Astrocyte of the hippocampus (primary cell): ENCODE data around the gene DNAJA4.

ENCODE experiments used
- DNase-seq: peaks from one replicate; pipeline ENCODE4 v3.0.0; 2011; ENCODE audit warnings: low read depth, low spot score

The DNAJA4 gene

DNA sequence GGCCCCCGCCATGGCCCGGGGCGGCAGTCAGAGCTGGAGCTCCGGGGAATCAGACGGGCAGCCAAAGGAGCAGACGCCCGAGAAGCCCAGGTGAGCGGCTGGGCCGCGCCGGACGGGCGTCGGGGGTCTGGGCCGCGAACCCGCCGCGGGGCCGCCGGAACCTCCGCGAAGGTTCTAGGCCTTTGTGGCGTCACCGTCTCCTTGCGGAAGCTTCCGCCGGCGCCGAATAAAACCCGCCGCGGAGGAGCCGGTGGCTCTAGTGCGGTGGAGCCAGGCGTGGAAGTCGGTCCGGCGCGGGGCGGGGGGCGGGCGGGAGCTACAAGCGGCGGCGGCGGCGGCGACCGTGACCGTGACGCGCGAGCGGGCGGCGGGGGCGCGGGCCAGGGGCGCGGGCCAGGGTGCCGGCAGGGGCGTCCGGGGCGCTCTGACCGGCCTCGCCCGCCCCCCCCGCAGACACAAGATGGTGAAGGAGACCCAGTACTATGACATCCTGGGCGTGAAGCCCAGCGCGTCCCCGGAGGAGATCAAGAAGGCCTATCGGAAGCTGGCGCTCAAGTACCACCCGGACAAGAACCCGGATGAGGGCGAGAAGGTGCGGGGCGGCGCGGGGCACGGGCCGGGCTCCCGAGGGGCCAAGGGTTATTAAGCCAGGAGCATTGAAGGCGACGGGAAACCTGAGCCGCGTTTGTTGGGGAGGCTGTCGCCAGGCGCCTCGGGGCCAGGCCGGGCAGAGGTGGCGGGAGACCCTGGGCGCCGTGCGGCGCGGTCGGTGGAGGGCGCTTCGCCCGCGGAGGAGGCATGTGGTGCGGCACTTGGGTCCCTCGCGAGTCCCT lies at the start of gene DNAJA4:
DNAJA4 (plus strand) TSS at position 259 of the 833 bp plus-strand sequence; CDS start at position 461, 202 bp downstream.
- peak; percentile 61 for DNase-seq

DNA sequence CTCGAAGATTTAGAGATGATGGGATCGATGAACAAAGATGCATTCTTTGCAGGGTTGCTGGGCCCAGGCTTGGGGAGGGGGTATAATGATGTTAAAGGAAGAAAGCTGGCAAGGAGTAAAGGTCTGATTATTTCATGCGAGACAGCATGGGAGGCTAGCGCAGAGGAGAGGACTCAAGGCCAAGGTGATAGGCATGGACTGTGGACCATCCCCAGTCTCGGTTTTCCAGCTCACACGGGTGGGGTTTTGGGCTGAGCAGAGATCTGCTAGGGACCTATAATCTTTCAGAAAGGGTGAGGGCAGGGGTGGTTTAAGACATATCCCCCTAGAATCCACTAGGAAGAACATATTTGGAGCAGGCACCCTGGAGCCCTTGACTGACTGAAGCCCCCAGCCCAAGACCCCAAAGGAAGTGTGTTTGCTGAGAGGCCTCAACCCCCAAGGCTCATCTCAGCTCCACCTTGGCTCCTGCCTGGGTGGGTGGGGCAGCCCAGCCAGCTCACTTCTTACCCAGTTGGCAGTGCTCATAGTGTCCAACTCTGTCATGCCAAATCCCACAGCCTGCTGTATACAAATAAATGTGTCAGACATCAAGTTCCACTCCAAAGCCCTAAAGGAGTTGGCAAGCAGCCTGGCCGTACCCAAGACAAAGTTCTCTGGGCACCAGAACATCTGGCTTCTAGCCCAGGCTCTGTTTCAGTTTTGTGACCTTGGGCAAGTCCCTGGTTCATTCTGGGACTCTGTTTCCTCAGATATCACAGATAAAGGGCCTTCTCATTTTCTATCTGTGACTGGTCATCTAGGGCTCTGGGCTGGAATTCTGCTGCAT lies 47.9 kb upstream of the DNAJA4 start:
- peak; percentile 81 for DNase-seq

DNA sequence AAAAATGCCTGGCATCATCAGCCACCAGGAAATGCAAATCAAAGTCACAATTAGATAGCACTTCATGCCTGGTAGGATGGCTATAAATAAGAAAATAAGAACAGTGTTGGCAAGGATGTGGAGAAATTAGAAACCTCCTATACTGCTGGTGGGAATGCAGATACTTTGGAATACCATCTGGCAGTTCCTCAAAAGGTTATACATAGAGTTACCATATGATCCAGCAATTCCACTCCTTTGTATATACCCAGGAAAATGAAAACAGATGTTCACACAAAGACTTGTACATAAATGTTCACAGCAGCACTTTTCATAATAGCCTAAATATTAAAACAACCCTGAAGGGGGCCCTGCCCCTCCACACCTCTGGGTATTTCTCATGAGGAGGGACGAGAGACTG lies 43.6 kb upstream of the DNAJA4 start:
- DNase-seq: no peak

DNA sequence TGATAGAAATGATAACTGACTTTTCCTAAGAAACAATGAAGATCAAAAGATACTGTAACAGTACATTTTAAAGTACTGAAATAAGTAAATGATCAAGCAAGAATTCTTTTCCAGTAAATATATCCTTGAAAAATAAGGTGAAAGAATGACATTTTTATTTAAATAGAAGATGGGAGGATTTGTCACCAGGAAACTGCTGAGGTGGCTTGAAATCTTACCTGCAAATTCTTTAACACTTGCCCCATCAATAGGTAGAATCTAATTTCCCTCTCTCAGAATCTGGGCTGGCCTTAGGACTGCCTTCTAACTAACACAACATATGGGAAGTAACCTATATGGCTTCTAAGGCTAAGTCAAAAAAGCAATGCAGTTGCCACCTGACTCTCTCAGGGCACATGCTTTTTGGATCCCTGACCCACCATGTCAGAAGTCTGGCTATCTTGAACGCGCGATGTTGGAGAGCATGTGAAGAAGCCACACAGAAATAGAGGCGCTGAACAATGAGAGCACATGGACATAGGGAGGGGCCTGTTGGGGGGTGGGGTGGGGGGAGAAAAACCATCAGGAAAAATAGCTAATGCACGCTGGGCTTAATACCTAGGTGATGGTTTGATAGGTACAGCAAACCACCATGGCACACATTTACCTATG lies 41.5 kb upstream of the DNAJA4 start:
- no peak for DNase-seq

DNA sequence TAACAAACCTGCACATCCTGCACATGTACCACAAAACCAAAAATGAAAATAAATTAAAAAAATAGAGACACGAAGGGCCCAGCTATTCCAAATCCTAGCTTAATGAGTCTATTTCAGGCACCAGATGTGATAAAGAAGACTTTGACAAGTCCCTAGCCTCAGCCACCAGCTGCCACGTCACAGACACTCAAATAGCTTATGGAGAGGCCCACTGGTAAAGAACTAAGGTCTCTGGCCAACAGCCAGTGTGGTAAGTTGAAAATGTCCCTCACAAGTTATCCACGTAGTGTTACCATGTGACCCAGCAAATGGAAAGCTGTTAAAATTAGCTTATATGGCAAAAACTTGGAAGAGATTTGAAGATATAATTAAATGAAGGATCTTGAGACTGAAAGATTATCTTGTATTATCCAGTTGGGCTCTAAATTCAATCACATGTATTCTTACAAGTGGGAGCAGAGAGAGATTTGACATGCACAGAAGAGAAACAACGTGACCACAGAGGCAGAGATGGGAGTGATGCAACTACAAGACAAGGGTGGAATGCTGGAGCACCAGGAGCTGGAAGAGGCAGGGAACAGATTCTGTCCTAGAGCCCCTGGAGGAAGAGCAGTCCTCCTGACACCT lies 40.9 kb upstream of the DNAJA4 start:
- no peak for DNase-seq

DNA sequence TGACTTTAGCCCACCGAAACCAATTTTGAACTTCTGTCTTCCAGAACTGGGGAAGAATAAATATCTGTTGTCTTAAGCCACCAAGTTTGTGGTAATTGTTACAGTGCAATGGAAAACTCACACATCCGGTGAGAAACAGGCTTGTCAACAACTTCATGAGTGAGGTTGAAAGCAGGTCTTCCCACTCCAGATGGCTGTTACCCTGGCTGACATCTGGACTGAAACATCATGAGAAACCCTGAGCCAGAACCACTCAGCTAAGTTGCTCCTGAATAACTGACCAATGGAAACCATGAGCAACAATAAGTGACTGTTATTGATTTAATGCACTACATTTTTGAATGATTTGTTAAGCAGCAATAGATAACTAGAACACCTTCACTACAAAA lies 40.3 kb upstream of the DNAJA4 start:
- DNase-seq: no peak

DNA sequence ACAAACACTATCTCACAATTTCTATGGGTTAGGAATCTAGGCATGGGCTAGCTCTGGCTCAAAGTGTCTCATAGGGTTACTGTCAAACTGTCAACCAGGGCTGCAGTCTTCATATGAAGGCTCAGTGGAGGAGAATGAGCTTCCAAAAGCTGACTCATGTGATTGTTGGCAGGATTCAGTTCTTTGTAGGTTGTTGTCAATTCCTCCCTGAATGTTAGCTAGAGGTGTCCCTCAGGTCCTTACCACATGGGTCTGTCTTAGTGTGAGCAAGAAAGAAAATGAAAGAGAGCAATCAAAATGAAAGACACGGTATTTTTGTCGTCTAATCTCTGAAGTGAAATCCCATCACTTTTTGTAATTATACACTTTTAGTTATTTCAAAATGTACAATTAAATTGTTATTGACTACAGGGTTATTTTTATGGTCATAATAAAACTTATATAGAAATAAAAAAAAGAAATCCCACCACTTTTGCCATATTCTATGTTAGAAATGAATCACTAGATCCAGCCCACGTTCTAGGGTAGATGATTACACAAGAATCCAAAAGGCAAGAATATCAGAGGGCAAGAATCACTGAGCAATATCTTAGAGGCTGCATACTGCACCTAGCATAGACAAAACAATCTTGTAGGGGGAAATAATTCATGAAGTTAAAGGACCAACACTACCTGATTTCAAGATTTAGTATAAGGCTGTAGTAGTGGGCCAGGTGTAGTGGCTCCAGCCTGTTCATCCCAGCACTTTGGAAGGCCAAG lies 38.4 kb upstream of the DNAJA4 start:
- DNase-seq: peak; percentile 50

DNA sequence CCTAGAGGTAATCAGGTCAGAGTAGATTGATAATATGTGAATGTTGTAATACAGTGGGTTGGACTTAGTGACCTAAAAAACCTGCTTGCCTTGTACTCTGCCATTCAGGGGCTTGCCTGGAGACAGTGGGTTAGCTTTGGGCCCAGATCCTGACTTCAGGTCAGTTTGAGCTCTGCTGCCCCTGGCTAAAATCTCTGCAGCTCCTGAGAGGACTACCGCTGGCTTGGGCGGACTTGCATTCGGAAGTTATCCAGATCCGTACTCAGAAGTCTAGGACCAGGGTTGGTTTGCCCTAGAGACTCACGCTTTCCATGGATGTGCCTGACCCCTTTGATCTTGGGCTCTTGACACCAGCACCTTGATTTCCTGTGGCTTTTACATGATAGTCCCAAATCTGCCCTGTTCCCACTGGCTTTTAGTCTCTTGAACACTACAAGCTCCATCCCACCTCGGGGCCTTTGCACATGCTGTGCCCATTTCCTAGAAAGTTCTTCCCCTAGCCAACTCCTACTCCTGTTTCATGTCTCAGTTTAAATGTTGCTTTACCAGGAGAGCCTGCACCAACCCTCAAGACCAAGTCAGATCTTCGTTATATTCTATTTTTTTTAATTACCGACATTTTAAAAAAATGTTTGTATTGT lies 35.9 kb upstream of the DNAJA4 start:
- no peak for DNase-seq

DNA sequence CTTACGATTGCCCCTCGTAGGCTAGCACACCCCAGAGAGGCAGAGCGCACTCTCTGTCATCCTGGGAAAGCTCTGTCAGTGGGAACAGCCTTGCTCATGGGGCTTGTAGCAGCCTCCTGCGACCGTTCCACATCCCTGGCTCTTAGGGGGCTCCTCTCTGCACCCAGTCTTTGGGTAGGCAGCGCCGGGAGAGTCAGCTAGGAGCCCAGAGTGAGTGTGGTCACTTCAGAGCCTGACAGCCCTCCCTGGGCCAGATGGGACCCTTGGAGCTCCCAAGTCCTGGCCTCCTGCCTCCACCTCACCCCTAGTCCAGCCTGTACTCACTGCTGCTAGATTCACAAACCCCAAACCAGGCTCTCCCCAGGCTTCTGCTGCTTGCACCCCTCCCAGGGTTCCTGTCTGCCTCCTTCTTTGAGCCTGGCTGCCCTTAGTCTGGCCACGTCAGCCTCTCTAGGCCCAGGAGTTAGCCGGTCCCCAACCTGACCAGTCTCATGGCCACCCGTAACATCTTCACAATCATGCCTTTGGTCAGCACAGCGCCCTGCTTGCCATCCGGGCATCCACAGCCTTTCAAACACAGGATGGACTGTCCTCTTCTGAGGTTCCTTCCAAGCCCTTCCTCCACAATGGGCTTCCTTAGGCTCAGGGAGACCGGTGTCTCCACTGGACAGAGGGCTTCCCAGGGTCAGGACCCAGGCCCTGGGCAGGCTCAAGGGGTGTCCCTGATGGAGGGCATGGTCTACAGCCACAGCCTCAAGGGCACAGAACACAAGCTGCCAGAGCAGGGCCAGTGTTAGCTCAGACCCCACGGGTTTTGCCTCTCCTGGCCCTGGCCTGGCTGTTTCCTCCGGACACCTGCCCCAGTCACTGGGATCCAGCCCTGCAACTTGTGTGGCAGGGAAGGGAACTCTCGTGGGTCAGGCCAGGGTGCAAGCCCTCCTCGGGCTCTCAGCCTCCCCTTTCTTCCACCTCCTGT lies 34.6 kb upstream of the DNAJA4 start:
- DNase-seq: no peak

DNA sequence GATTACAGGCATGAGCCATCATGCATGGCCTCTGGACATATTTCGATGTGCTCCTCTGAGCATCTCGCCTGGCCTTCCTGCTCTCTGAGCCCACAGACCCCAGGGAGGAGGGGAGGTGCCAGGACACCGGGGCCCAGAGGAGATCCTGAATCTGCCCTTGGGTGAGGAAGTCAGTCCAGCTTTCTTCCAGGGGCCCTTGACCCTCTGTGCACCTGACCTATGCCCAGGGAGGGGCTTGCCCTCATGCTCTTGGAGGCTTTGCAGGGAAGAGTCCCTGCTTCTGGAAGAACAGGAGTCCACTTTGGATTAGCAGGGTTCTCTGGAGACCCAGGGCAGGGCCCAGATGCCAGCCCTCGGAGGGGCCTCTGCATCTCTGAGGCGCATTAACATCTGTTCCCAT lies 31.4 kb upstream of the DNAJA4 start:
- DNase-seq: no peak

DNA sequence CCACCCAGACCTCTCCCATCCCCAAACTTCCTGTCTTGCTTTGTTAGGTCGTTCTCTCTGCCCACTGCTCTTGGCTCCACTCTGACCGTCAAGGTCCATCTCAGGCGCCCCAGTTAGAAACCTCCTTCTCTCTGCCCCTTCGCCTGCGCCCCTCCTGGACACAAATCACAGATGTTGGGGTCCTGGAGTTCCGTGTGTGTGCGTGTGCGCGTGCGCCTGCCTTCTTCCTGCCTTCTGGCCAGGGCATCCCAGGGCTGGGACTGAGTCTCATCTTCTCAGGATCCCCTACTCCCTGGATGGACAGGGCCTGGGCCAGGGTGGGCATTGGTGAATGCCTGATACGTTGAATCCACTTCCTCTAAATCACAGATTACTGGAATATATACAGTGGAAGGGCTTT lies 30.9 kb upstream of the DNAJA4 start:
- no peak for DNase-seq

DNA sequence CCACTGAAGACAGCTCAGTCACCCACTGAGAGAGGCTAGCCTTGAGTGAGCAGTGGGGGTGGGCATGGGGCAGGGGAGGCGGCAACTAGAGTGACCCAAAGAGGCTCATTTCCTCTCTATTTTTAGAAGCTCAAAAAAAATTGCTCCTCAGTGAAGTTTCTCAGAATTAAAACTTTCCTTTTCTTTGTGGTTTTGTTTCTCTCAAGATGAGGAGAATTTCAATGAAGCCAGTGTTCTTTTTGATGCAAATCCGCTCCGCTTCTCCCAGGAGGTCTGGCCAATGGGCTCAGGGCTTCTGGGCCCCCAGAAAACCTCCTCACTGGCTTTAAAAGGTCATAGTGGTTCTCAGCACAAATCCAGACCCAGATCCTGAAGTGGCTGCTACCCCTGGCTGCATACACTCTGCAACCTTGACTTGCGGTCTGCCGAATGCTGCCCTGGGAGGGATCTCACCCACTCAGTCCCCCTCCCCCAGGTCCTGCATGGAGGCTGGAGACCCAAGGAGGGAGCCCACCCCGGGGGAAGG lies 29.8 kb upstream of the DNAJA4 start, which contains the start of gene ACSBG1:
ACSBG1 (minus strand) TSS at position 51 of the 526 bp plus-strand sequence. CDS start 64 bp downstream, outside the sequence.
- peak; percentile 59 for DNase-seq

DNA sequence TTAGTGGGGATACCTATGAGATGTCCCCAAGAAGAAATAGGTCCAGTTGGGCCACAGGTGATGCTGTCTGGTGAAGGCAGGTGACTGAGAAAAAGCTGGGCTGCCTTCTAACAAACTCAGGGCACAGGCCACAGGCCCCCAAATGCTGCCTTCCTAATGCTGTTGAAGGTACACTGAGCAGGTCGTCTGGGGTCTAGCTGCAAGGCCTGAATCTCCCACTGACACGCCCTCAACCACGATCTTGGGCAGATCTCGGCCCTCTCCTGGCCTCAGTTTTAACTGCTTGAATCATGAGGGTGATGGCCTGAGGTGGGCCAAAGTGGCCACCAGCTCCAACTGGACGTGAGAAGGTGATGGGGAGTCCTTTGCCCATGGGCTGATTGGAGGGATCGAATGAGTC lies 27.9 kb upstream of the DNAJA4 start:
- no peak for DNase-seq

DNA sequence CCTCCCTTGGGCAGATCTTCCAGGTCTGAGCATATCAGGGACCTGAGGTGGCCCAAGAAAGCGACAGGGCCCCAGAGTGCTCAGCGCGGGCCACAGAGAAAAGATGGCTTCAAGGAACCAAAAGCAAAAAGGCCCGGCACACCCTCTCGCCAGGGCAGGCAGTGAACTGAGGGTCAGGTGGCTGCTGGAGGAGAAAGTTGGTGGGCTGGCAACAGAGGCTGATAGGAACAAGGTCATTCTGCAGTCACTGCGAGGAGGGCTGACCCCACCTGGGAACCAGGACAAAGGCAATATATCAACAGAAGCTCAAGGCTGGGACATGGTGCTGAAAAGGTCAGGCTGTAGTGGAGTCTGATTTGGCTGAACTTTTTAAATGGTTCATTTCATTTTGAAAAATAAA lies 27.2 kb upstream of the DNAJA4 start:
- DNase-seq: no peak

DNA sequence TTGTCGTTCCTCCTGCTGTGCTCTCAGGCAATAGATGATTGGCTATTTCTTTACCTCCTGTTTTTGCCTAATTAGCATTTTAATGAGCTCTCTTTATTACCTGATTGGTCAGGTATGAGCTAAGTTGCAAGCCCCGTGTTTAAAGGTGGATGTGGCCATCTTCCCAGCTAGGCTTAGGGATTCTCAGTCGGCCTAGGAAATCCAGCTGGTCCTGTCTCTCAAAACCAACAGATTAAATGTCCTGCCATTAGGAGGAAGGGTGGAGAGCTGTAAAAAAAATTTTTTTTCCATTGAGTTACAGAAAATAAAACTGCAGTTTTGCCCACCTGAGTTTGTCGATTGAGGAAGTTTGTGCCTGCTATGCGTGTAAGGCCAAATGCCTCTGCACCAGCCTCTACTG lies 24.6 kb upstream of the DNAJA4 start:
- no peak for DNase-seq

DNA sequence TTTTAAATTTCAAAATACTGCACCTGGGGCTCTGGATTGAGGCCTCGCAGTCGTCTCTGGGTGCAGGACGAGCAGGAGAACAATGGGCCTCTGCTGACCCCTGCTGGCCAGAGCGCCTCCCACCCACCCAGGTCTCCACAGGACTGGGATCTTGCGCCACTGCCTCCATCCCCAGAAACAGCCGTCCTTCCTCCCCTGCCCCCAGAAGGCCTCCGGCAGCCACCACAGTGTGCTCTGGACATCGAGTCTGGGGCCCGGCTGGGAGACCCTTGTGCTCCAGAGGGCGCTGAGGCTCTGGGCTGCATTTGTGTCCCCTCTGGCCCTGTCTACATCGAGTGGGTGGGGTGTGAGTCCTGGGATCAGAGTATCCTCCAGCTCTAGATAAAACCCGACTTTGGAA lies 23.3 kb upstream of the DNAJA4 start:
- DNase-seq: peak; percentile 90

DNA sequence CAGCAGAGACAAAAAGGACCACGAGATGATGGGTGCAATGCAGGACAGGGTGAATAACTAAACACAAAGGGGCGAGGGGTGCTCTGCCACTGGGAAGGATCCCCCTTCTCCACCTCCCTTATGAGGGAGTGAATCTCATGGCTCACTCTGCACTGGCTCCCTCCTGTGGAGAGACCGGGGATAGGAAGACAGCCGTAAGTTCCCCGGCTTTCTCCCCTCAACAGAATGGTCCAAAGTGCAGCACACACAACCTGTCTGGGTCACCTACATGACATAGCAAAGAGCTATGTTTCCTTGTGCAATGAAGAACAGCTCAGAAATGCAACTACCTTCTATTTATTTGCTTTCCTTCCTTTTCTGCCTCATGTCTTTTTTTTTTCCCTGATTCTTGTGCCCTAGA lies 22.2 kb upstream of the DNAJA4 start:
- DNase-seq: no peak

DNA sequence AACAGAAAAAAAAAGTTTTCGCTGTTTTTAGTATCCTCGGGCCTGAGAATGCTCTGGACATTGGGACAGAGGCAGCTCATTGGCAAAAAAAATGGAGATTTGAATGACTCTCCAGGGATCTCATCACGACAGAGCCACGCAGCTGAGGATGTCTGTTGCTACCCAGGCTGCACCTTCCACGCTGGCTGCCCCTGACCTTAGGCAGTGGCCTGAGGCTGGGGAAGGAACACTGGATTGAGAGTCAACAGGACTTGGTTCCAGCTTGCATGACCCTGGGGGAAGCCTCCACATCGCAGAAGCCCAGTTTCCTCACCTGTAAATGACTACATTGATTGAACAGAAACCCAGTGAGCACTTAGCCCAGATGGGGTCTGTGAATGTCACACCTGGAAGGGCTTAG lies 21.3 kb upstream of the DNAJA4 start:
- DNase-seq: no peak

DNA sequence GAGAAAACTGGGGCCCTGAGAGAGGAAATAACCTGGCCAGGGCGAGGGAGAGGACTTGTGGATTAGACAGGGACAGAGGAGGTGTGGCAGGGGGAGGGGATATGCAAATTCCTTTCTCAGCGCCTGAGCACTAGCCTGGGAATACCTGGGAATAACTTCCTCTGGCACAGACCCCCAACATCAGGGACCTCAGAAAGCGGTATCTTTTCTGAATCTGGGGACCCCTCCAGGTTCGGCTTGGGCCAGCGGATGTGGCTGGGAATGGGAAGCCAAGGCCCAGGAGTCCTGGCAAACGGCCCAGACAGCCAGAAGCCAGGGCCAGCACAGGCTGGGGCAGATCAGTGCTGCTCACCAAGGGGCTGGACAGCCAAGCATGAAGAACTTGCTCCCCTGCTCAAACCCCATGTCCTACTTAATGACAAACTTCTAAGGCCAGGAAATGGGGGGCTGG lies 20.8 kb upstream of the DNAJA4 start:
- peak; percentile 74 for DNase-seq
